ENCODE results near the gene DOCK1.

The DOCK1 gene

GRCh38 chr10:127014671-127015070, 109.4 kb downstream of the DOCK1 start:
- Histone ChIP-seq H3K4me2 (ENCODE audit: low read length) (no peak overlapping the region), H3K18ac (ENCODE audit: low read length) (peak overlapping the region; percentile 24), H3K27me3 (ENCODE audit: insufficient read depth, low read length) (no peaks in the 10 kb centered on the region), H4K12ac (ENCODE audit: low read depth, low read length) (no peak overlapping the region), H2BK120ac (ENCODE audit: insufficient read depth, low read length, poor library complexity) (no peak overlapping the region), H2AK5ac (ENCODE audit: low read length) (no peak overlapping the region), H3K79me1 (ENCODE audit: low read length) (no peaks in the 10 kb centered on the region), H4K91ac (ENCODE audit: low read depth, low read length) (no peak overlapping the region), H3K4me3 (ENCODE audit: low read depth, low read length) (no peak overlapping the region), H3K9me3 (ENCODE audit: insufficient read depth, low read depth, low read length) (peaks cover 2% of the 10 kb centered on the region), H3K23ac (ENCODE audit: low read length) (no peak overlapping the region), H3K9ac (ENCODE audit: low read length) (no peak overlapping the region), H3K36me3 (ENCODE audit: control insufficient read depth in 1 of 2, insufficient read depth in 2 of 2, low read length in 2 of 2) (peaks cover 46 to 60% of the 10 kb centered on the region in 2 experiments), H3K4me1 (ENCODE audit: control insufficient read depth in 1 of 2, insufficient read depth in 2 of 2, low read length in 2 of 2) (peaks cover 9 to 16% of the 10 kb centered on the region in 2 experiments), H2AFZ (ENCODE audit: insufficient read depth, low read length, poor library complexity) (no peak overlapping the region), H3K27ac (ENCODE audit: low read depth, low read length) (no peak overlapping the region), H3K4ac (ENCODE audit: low read depth, low read length) (no peak overlapping the region), H3K79me2 (ENCODE audit: control insufficient read depth, insufficient read depth, low read length, poor library complexity) (no peaks in the 10 kb centered on the region), H2BK12ac (ENCODE audit: low read length) (no peak overlapping the region), H3K14ac (ENCODE audit: low read length) (no peak overlapping the region), H4K8ac (ENCODE audit: low read depth, low read length) (no peak overlapping the region), H2BK5ac (ENCODE audit: low read depth, low read length, poor library complexity) (no peak overlapping the region)
- no peak for DNase-seq
- no CpG with 5 or more reads among the region's 4 CpGs for WGBS (ENCODE audit: extremely low coverage, insufficient coverage, insufficient read length)

DNA sequence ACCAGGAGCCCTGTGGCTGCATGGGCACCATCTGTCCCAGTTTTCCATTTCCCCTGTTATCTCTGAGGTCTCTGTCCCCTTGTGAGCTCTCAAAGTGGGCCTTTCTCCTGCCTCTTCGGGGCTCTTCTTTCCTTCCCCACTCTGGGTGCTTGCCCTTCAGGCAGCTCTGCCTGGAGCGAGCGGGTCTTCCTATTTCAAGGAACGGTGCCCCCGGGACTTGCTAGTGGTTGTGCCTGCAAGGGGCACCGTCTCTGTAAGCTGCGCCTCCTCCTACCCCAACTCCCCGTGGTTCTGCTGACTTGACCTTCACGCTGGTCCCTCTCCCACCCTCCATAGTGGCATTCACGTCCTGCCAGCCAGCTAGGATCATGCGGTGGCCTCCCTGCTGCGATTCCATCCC, 110.1 kb downstream of the DOCK1 start:
- H3K36me3 ChIP-seq (ENCODE audit: control insufficient read depth in 1 of 2, insufficient read depth in 2 of 2, low read length in 2 of 2): peaks cover 44 to 59% of the 10 kb centered on the region in 2 experiments
- H2BK12ac ChIP-seq (ENCODE audit: low read length): no peak overlapping the region
- no peak overlapping the region for H3K4me3 ChIP-seq (ENCODE audit: low read depth, low read length)
- no peak overlapping the region for H4K12ac ChIP-seq (ENCODE audit: low read depth, low read length)
- no peaks in the 10 kb centered on the region for H3K79me2 ChIP-seq (ENCODE audit: control insufficient read depth, insufficient read depth, low read length, poor library complexity)
- peak overlapping the region; percentile 14 for H3K18ac ChIP-seq (ENCODE audit: low read length)
- no peak overlapping the region for H3K14ac ChIP-seq (ENCODE audit: low read length)
- peaks cover 2% of the 10 kb centered on the region for H3K9me3 ChIP-seq (ENCODE audit: insufficient read depth, low read depth, low read length)
- H3K4ac ChIP-seq (ENCODE audit: low read depth, low read length): no peak overlapping the region
- no peak overlapping the region for H2BK5ac ChIP-seq (ENCODE audit: low read depth, low read length, poor library complexity)
- H3K27me3 ChIP-seq (ENCODE audit: insufficient read depth, low read length): no peaks in the 10 kb centered on the region
- no peak overlapping the region for H3K23ac ChIP-seq (ENCODE audit: low read length)
- WGBS (ENCODE audit: extremely low coverage, insufficient coverage, insufficient read length): no CpG with 5 or more reads among the region's 12 CpGs
- H2AFZ ChIP-seq (ENCODE audit: insufficient read depth, low read length, poor library complexity): no peak overlapping the region
- no peak overlapping the region for H4K91ac ChIP-seq (ENCODE audit: low read depth, low read length)
- DNase-seq: no peak
- H3K79me1 ChIP-seq (ENCODE audit: low read length): no peaks in the 10 kb centered on the region
- no peak overlapping the region for H4K8ac ChIP-seq (ENCODE audit: low read depth, low read length)
- H3K4me1 ChIP-seq (ENCODE audit: control insufficient read depth in 1 of 2, insufficient read depth in 2 of 2, low read length in 2 of 2): peaks cover 9 to 16% of the 10 kb centered on the region in 2 experiments
- no peak overlapping the region for H2AK5ac ChIP-seq (ENCODE audit: low read length)
- no peak overlapping the region for H2BK120ac ChIP-seq (ENCODE audit: insufficient read depth, low read length, poor library complexity)
- no peak overlapping the region for H3K4me2 ChIP-seq (ENCODE audit: low read length)
- H3K27ac ChIP-seq (ENCODE audit: low read depth, low read length): no peak overlapping the region
- H3K9ac ChIP-seq (ENCODE audit: low read length): no peak overlapping the region

GRCh38 chr10:127016331-127016730, 111.1 kb downstream of the DOCK1 start:
- Histone ChIP-seq H4K8ac (ENCODE audit: low read depth, low read length) (no peak overlapping the region), H3K9ac (ENCODE audit: low read length) (peak overlapping the region; percentile 39), H3K79me2 (ENCODE audit: control insufficient read depth, insufficient read depth, low read length, poor library complexity) (no peaks in the 10 kb centered on the region), H3K79me1 (ENCODE audit: low read length) (no peaks in the 10 kb centered on the region), H3K27ac (ENCODE audit: low read depth, low read length) (no peak overlapping the region), H4K12ac (ENCODE audit: low read depth, low read length) (no peak overlapping the region), H3K4me1 (ENCODE audit: control insufficient read depth in 1 of 2, insufficient read depth in 2 of 2, low read length in 2 of 2) (peaks cover 9 to 16% of the 10 kb centered on the region in 2 experiments), H3K27me3 (ENCODE audit: insufficient read depth, low read length) (no peaks in the 10 kb centered on the region), H4K91ac (ENCODE audit: low read depth, low read length) (no peak overlapping the region), H3K18ac (ENCODE audit: low read length) (no peak overlapping the region), H3K36me3 (ENCODE audit: control insufficient read depth in 1 of 2, insufficient read depth in 2 of 2, low read length in 2 of 2) (peaks cover 45 to 64% of the 10 kb centered on the region in 2 experiments), H2AFZ (ENCODE audit: insufficient read depth, low read length, poor library complexity) (no peak overlapping the region), H2BK120ac (ENCODE audit: insufficient read depth, low read length, poor library complexity) (no peak overlapping the region), H3K14ac (ENCODE audit: low read length) (no peak overlapping the region), H2BK5ac (ENCODE audit: low read depth, low read length, poor library complexity) (no peak overlapping the region), H2BK12ac (ENCODE audit: low read length) (no peak overlapping the region), H3K9me3 (ENCODE audit: insufficient read depth, low read depth, low read length) (peaks cover 2% of the 10 kb centered on the region), H3K4ac (ENCODE audit: low read depth, low read length) (no peak overlapping the region), H3K4me2 (ENCODE audit: low read length) (no peak overlapping the region), H2AK5ac (ENCODE audit: low read length) (no peak overlapping the region), H3K4me3 (ENCODE audit: low read depth, low read length) (no peak overlapping the region), H3K23ac (ENCODE audit: low read length) (no peak overlapping the region)
- DNase-seq: no peak
- no CpG with 5 or more reads among the region's 11 CpGs for WGBS (ENCODE audit: extremely low coverage, insufficient coverage, insufficient read length)

DNA sequence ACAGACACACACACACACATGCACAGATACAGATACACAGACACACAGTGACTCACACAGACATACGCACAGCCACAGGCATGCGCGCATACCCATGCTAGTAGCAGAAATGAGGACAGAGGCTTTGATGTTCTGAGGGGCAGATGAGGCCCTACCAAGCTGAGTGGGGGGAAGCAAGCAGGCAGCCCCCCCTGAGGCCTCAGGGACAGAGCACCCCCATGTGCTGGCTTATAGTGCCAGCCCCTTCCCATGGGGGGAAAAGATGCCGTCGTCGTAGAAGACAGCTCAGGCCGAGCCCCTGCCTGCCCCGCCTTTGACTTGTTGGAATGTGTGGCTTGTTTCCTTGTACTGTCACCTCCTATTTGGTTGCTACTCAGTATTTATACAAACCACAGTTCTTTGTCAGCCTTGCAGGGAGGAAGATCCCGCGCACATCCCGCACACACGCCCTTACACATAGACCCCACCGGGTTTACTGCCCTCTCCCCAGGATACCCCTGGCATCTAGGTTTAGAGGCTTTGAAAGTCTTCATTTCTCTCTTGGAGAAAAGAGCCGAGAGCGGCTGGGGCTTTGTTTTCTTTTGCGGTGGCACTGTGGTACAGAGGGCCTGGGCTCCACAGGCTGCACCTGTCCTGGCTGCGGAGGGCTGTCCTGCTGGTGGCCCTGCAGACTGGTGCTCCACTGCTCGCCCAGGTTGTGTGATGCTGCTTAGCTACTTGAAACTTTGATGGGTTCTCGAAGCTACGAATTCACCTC, 112.5 kb downstream of the DOCK1 start:
- no peak overlapping the region for H3K27ac ChIP-seq (ENCODE audit: low read depth, low read length)
- H3K4me1 ChIP-seq (ENCODE audit: control insufficient read depth in 1 of 2, insufficient read depth in 2 of 2, low read length in 2 of 2): peaks cover 9 to 13% of the 10 kb centered on the region in 2 experiments
- no peak overlapping the region for H2AFZ ChIP-seq (ENCODE audit: insufficient read depth, low read length, poor library complexity)
- no peak overlapping the region for H4K8ac ChIP-seq (ENCODE audit: low read depth, low read length)
- H2BK120ac ChIP-seq (ENCODE audit: insufficient read depth, low read length, poor library complexity): no peak overlapping the region
- no peak overlapping the region for H4K12ac ChIP-seq (ENCODE audit: low read depth, low read length)
- no peak overlapping the region for H2BK5ac ChIP-seq (ENCODE audit: low read depth, low read length, poor library complexity)
- H4K91ac ChIP-seq (ENCODE audit: low read depth, low read length): no peak overlapping the region
- H2BK12ac ChIP-seq (ENCODE audit: low read length): no peak overlapping the region
- no peaks in the 10 kb centered on the region for H3K27me3 ChIP-seq (ENCODE audit: insufficient read depth, low read length)
- H3K14ac ChIP-seq (ENCODE audit: low read length): no peak overlapping the region
- H3K36me3 ChIP-seq (ENCODE audit: control insufficient read depth in 1 of 2, insufficient read depth in 2 of 2, low read length in 2 of 2): peaks cover 48 to 59% of the 10 kb centered on the region in 2 experiments
- no peak overlapping the region for H3K4me2 ChIP-seq (ENCODE audit: low read length)
- no peaks in the 10 kb centered on the region for H3K79me2 ChIP-seq (ENCODE audit: control insufficient read depth, insufficient read depth, low read length, poor library complexity)
- H3K4ac ChIP-seq (ENCODE audit: low read depth, low read length): no peak overlapping the region
- no CpG with 5 or more reads among the region's 20 CpGs for WGBS (ENCODE audit: extremely low coverage, insufficient coverage, insufficient read length)
- H3K4me3 ChIP-seq (ENCODE audit: low read depth, low read length): no peak overlapping the region
- H3K9me3 ChIP-seq (ENCODE audit: insufficient read depth, low read depth, low read length): no peaks in the 10 kb centered on the region
- DNase-seq: peak; percentile 46 to 57
- H3K9ac ChIP-seq (ENCODE audit: low read length): no peak overlapping the region
- no peaks in the 10 kb centered on the region for H3K79me1 ChIP-seq (ENCODE audit: low read length)
- H2AK5ac ChIP-seq (ENCODE audit: low read length): no peak overlapping the region
- H3K23ac ChIP-seq (ENCODE audit: low read length): no peak overlapping the region
- no peak overlapping the region for H3K18ac ChIP-seq (ENCODE audit: low read length)

Data from trophoblast cell (in vitro differentiated cells and primary cell).